ENCODE measurements around the gene C10orf120.

C10orf120 gene

DNA sequence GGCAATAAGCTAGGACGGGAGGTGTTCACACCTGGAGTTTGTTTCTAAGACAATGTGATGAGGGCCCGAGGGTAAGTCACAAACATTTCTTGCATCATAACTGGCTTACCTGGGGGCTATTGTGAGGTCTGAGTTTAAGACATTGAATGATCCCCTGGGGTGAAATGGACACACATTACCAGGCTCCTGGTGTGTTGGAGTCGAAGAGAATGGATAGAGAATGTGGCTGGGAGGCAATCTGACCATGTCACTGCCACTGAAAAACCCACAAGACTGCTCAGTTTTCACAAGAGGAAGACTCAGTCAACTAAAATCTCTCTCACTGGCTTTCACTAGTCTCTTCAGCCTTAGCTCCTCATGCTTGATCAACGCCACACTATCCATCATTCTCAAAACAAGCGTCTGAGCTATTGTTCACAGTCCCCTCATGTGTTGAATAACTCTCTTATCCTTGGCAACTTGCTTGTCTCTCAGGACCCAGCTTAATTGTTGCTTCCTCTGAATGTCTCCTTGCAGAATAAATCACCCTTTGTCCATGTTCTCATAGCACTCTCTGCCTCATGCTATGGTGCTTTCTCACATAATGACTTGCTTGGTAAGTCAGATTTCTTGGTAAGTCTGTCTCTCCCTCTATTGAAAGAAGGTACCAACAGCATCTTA, at the start of gene C10orf120:
C10orf120 (minus strand) TSS at position 51 of the 660 bp plus-strand sequence. CDS start 56 bp downstream, outside the sequence.
- DNase-seq (ENCODE audit: low read depth, low spot score) = no peak

GRCh38 chr10:122748496-122748895, 48.9 kb upstream of the C10orf120 start:
- DNase-seq (ENCODE audit: low read depth, low spot score) = no peak

- DNase-seq (ENCODE audit: low read depth, low spot score) = no peak
Observed at GRCh38 chr10:122746408-122746807, 46.8 kb upstream of the C10orf120 start.

DNA sequence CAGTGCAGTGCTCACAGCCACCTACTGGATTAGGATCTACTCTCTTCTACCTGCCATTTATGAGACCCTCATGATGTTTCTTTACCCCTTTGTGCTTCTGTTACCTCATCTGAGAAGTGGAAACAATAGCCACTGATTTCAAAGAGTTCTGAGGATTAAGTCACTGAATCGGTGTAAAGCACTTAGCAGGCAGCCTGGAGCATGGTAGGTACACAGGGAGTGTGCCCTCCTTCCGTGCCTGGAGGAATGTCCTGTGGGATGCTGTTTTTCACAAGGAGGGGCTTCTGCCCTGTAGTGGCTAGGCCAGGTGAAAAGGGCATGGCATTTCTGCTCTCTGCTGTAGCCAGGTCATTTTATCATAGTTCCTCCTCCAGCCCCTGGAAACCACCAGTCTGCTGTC, 44.6 kb upstream of the C10orf120 start:
- no peak for DNase-seq (ENCODE audit: low read depth, low spot score)

DNA sequence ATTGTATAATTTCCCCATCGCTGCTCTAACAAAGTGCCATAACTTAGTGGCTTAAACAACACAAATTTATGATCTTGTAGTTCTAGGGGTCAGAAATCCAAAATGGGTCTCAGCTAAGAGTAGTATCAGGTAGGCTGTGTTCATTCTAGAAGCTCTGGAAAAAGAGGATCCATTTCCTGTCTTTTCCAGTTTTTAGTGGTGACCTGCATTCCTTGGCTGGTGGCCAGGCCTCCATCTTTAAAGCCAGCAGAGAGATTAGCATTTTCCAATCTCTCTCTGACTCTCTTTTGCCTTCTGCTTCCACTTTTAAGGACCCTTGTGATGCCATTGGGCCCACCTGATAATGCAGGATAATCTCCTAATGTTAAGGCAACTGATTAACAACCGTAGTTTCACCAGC, 41.0 kb upstream of the C10orf120 start:
- DNase-seq (ENCODE audit: low read depth, low spot score) = peak; percentile 22

GRCh38 chr10:122738031-122738430, 38.4 kb upstream of the C10orf120 start:
- no peak for DNase-seq (ENCODE audit: low read depth, low spot score)

DNA sequence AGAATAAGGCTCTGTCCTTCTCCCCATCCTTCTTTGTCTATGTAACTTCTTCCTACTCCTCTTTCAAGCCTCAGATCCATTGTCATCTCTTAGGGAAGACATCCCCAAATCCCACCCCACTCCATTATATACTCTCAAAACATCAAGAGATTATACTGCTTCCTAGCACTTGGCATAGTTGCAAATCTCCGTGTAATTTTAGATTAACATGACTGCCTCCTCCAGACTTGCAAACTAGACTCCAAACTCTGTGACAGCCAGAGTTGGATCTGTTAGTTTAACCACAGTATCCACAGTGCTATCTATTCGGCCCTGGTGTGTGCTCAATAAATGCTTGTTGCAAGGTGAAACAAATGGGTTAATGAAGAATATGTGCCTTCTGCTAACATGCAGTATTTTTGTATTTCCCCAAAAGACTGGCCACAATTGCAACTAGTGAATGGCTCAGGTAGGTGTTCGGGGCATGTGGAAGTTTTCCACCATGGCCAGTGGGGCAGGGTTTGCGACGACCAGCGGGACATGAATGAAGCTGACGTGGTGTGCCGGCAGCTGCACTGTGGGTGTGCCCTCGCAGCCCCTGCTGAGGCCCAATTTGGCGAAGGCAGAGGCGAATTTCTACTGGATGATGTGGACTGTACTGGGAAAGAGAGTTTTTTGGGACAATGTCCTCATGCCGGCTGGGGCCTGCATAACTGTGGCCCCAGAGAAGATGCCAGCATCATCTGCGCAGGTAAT, 34.5 kb upstream of the C10orf120 start:
- DNase-seq (ENCODE audit: low read depth, low spot score) = no peak

DNA sequence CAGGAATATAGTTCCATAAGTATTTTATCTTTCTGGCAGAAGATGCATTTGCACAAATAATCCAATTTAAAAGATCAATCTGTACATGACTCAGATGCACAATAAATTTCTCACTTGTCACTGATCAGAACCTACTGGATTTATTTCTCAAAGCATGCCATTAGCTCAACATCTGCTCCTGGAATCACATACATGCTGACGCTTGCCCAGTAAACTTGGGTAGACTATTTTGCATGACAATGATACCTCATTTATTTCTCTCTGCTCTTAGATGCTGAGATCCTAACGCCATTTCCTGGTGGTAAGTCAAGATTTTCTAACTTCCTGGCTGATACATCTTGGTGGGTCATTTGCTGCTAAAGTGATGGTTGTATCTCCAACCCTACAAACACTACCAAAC, 33.8 kb upstream of the C10orf120 start:
- no peak for DNase-seq (ENCODE audit: low read depth, low spot score)

DNA sequence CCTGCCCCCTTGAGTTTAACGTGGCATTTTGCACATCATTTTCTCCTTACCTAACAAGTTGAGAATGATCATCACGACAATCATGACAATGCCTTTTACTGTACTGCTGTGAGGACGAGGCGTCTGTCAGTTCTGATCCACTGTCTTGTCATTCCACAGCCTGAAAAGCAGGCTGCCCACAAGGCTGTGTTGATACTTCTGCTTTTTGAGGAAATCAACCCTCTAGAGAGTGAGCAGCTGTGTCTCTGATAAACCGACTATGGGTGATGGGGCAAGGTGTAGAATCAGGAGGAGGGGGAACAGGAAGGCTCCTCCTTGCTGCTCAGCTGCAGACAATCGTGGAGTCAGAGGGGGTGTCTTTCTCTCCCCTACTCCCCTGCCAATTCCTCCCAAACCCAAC, 30.6 kb upstream of the C10orf120 start:
- DNase-seq (ENCODE audit: low read depth, low spot score) = no peak

GRCh38 chr10:122729126-122729525, 29.5 kb upstream of the C10orf120 start:
- DNase-seq (ENCODE audit: low read depth, low spot score) = no peak

DNA sequence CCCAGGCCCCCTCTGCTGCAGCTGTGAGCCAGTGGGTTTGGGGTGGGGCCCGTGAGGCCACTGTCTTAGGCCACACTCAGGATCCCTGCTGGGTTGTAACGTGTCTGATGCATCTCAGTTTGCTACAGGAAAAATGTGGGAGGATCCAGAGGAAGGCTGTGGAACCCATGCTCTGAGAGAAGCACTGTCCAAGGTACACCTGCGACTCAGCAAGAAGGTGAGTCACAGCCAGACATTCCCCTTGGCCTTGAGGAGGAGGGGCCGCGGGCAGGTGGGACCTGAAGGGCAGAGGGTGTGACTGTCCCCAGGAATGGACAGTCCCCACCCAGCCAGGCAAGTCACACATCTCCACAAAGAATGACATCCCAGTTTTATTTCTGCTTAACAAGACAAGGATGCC, 27.8 kb upstream of the C10orf120 start:
- no peak for DNase-seq (ENCODE audit: low read depth, low spot score)

DNA sequence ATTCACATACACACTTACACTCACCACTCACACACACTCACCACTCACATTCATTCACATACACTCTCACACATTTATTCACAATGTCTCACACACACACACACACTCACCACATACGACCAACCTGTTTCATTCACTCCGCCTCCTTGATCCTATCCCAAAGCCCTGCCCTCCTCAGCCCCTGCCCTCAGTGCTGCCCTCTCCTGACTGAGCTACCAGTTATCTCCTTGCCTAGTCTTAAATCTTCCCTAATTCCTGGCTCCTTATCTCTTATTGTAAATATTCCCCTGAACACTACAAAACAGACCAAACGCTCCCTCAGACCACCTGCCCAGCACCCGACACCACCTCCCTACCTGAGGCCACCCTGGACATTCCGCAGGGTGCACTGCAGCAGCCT, 26.1 kb upstream of the C10orf120 start:
- no peak for DNase-seq (ENCODE audit: low read depth, low spot score)

DNA sequence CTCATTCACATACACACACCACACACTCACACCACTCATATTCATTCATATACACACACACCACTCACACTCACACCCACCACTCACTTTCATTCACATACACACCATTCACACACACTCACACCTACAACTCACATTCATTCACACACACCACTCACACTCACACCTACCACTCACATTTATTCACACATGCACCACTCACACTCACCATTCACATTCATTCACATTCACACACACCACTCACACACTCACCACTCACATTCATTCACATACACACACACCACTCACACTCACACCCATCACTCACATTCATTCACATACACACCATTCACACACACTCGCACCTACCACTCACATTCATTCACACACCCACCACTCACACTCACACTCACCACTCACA, 25.4 kb upstream of the C10orf120 start:
- DNase-seq (ENCODE audit: low read depth, low spot score) = no peak

GRCh38 chr10:122721111-122721510, 21.5 kb upstream of the C10orf120 start:
- DNase-seq (ENCODE audit: low read depth, low spot score) = no peak

- DNase-seq (ENCODE audit: low read depth, low spot score) = no peak
Observed at GRCh38 chr10:122716025-122716424, 16.4 kb upstream of the C10orf120 start.

GRCh38 chr10:122715576-122715975, 15.9 kb upstream of the C10orf120 start:
- no peak for DNase-seq (ENCODE audit: low read depth, low spot score)

DNA sequence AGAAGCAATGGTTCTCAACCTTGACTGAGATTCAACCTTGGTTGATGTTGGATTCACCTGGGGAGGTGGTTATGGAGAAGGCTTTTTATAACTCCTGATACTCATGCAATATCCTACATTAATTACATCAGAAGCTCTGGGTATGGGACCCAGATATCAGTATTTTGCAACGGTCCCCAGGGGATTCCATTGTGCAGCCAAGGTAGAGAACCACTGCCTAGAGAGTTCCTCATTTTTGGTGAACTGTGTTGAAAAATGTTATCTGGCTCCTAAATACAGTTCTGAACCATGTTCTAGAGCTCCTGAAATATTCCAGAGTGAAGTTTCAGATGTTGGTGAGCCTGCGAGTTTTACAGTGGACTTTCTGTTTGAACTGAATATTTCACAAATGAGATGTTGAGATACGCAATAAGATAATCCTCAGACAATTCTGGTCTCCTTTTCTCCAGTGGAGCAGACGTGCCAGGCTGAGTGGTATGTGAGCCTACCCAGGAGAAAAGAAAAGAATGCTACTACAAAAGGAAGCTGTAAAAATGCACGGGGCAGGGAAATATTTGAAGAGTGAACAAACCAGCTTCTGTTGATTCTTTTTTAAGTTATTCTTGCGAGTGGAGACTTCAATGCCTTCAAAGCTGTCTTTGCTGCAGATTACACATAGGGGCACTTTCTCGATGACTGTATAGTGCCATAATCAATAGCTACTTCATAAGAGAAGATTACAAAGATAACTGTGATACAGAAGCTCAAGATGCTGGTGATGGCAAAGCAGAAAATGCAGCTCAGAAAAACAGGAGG, 13.6 kb upstream of the C10orf120 start:
- DNase-seq (ENCODE audit: low read depth, low spot score) = peak; percentile 3

GRCh38 chr10:122710576-122710975, 10.9 kb upstream of the C10orf120 start:
- no peak for DNase-seq (ENCODE audit: low read depth, low spot score)

GRCh38 chr10:122709971-122710370, 10.3 kb upstream of the C10orf120 start:
- DNase-seq (ENCODE audit: low read depth, low spot score) = no peak

DNA sequence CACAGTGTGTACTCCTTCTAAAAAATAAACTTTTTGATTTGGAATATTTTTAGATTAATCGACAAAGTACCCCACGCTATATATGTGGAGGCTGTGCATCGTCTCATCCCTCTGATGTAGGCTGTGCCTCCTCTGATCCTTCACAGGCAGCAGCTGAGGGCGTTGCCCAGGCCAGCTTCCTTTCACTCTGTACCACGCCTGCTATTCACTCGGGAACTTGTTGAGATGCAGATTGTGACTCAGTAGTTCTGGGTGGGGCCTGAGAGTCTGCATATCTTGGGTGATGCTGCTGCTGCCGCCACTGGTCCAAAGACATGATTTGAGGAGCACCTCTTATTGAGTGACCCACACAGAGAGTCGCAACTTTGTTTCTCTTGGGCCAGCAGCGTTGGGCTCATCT, 7.9 kb upstream of the C10orf120 start:
- DNase-seq (ENCODE audit: low read depth, low spot score) = no peak

DNA sequence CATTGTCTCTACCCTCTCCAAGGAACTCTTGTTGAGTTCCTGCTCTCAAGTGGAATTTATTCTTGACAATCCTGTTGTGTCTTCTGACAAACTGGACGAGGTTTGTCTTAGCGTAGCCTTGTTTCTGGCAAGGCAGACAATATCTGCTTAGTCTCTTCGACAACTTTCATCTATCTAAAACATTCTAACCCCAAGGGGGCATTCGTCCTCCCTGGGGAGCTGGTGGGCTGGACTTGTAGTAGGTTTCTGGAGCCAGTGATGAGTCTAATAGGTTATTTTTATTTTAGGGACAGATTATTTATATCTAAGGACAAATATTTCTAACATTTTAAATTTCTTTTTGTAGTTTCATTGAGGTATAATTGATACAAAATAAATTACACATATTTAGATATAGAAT, 7.3 kb upstream of the C10orf120 start:
- DNase-seq (ENCODE audit: low read depth, low spot score) = no peak

GRCh38 chr10:122706467-122706866, 6.8 kb upstream of the C10orf120 start:
- no peak for DNase-seq (ENCODE audit: low read depth, low spot score)
